Activated T-cell treated with anti-CD3 and anti-CD28 coated beads for 48 hours (primary cell): Measurements from ENCODE around the gene LIN54.
"Not testable (repeated sequence)": the region's sequence is repeated elsewhere in the genome, so short reads cannot be mapped to it uniquely, and the experiment has no call there.

Experiments
- DNase-seq: peaks from one replicate; pipeline ENCODE4 v3.0.0-alpha.2; 2020; ENCODE audit warnings: low read depth

Gene LIN54

GRCh38 chr4:82939414-82939813, 71.2 kb downstream of the LIN54 start:
- DNase-seq = no peak

- DNase-seq = no peak
Observed at GRCh38 chr4:82934441-82934840, 76.2 kb downstream of the LIN54 start.

DNA sequence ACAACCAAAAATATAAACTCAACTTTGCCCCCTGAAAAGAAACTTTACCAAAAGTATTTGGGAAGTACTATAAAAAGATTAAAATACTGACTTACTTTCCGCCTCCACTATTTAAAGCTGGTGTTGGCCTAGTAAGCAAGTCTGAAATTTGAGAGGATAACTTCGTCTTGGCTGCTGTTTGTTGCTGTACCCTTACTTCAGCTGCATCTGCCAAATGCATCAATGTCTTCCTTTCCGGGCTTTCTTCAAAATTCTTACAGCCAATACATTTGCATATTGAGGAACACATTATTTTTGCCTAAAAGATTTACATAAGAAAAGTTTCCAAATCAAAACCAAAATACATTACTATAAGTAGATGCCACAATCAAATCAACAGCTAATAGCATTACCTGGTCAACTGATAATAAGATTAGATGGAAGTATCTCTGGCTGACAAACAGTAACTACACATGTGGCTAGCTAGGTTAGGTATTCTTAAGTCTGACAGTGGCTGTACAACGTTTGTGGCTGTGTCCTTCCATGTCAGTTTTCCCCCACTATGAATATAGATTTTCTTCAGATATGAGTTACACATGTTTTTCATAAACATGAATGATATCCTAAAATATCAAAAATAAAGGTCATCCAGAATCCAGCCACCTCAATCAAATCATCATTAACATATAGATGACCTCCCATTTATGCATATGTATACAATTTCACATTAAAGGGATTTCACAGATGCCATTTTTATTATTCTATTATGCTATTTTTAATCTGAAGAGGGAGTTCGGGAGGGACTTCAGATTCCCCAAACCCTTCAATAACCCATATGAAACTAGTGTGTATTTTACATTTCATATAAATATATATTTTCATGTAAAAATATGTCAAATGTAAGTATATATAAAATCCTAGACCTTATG, 79.5 kb downstream of the LIN54 start:
- no peak for DNase-seq

GRCh38 chr4:82921795-82922194, 88.8 kb downstream of the LIN54 start:
- DNase-seq = no peak

GRCh38 chr4:82919386-82919785, 91.2 kb downstream of the LIN54 start:
- no peak for DNase-seq

- no peak for DNase-seq
Observed at GRCh38 chr4:82918091-82918490, 92.5 kb downstream of the LIN54 start.

- DNase-seq = not testable (repeated sequence)
Observed at GRCh38 chr4:82913968-82914367, 96.7 kb downstream of the LIN54 start.

DNA sequence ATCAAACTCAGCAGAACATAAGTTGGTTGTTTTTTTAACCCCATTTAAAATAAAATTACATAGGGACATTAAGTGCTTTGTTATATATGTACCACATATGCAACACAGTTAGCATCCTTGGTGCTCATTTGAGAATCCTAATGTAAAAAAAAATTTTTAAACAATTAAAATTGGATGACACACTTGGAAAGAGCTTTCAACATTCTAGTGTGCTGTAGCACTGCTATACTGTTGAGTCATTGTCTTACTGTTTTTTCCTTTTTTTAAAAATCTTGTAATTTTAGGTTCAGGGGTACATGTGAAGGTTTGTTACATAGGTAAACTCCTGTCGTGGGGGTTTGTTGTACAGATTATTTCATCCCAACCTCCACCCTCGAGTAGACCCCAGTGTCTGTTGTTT, 97.3 kb downstream of the LIN54 start:
- DNase-seq = no peak

DNA sequence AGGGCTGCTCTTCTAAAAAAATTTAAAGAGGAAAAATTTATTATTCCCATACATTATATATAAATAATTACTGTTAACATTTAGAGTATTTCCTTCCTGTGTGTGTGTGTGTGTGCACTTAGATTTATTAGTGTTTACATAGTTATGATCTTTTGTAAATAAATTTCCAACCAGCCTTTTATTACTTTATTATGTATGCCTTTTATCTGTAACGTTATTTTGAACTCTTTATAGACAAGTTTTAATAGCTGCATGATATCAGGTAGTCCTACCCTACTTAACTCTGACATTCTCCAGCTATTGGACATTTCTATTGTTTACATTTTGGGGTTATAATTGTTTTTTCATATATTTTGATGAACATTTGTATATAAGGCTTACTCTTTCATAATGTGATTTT, 101.3 kb downstream of the LIN54 start:
- DNase-seq = no peak

DNA sequence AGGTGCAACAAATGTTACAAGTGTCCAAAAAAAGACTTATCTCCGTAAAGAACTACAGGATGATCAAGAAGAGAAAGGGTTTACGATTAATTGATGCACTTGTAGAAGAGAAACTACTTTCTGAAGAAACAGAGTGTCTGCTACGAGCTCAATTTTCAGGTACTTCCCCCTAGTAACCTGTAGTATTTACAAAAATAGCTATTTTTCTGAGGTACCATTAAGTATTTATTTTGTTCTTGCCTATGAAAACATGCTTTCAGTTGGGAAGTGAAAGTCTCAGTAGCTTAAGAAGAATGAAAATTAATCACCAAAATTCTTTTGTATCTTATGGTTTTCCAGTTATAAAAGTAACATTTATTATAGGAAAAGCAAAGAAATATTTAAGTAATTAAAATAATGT, 104.2 kb downstream of the LIN54 start:
- no peak for DNase-seq

GRCh38 chr4:82905205-82905604, 105.4 kb downstream of the LIN54 start:
- no peak for DNase-seq

- no peak for DNase-seq
Observed at GRCh38 chr4:82903737-82904136, 106.9 kb downstream of the LIN54 start.

DNA sequence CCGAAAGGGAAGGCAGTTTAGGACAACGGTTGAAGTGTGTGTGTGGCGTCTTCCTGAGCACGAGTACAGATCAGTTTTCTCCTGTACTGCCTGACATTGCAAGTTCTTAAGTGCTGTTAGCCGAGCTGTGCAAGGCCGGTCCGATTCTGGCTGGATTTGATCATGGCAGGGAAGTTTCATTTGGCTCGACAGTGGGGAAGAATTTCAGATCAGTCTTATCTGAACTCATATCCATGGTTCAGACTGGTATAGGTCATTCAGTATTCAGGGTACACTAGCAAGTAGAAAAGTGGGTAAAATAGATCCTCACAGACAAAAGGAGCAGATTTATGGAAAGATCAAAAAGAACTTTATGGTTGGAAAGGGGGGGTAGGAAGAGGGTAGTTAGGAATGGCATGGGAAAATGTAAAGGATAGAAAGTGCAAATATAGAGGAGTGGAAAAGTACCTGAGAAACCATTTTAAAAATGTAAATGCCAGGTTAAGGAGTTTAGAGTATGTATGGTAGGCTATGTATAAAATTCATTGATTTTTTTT, 109.4 kb downstream of the LIN54 start:
- DNase-seq = no peak

DNA sequence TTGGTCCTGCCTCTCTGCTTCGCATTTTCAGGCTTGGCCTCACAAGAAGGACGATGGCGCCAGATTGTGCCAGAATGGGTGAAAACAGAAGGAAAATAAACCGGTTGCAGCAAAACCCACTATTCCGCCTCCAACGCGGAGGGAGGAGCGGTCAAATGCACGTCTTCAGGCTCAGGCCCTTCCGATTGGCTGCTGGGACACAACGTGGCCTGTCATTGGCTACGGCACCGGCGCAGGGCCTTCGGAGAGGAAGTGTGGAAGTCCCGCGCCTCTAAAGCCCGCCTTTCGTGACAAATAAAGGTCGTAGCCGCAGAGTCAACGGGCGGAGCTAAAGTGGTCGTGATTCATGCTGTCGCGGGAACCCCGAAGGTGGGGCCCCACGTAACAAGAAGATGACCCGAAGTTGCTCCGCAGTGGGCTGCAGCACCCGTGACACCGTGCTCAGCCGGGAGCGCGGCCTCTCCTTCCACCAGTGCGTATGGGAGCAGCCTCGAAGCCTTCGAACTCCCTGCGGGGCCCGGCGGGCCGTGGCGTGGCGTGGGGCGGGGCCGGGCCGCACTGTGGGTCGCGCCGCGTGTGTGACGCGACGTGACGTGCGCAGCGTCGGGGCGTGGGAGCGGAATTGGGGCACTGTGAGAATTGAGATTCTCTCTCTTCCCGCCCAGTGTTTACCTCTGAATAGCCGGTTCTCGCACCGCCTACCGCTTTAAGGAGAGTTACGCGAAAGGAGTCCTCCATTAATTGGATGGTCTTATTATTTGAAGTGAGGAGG, 110.0 kb downstream of the LIN54 start, which contains the start of gene THAP9:
TSS of gene THAP9 (plus strand) at position 325 of the 772 bp plus-strand sequence. CDS start at position 393, 68 bp downstream.
- peak; percentile 94 for DNase-seq

GRCh38 chr4:82900066-82900410, 110.6 kb downstream of the LIN54 start:
- no peak for DNase-seq

DNA sequence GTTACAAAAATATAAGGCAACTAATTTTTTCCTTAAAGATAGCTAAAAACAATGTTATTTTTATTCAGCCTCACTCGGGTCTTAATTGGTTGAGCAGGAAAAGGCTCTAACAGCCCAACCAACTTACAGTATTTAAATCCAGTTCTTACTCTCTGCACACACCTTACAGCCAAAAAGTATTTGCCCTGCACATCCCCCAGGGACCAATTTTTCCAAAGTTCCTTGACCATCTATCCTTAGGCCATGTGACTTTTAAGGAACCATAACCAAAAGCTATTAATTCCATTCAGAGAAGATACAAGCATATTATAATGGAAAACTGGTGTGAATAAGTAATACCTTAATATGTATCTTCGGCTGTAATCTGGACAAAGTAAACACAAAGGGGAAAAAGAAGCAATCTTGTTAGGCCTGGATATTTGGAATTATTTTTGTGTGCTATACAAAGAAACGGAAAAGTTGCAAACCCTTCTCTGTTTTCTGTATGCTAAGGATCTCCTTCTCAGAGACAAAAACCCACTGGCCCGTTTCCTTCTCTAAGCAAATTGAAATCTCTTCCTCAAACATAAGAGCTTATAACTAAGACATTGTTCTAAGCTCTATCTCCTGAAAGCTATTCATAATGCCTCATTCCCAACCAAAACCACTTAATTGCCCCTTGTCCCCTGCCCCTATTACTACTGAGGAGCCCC, 111.1 kb downstream of the LIN54 start:
- no peak for DNase-seq

DNA sequence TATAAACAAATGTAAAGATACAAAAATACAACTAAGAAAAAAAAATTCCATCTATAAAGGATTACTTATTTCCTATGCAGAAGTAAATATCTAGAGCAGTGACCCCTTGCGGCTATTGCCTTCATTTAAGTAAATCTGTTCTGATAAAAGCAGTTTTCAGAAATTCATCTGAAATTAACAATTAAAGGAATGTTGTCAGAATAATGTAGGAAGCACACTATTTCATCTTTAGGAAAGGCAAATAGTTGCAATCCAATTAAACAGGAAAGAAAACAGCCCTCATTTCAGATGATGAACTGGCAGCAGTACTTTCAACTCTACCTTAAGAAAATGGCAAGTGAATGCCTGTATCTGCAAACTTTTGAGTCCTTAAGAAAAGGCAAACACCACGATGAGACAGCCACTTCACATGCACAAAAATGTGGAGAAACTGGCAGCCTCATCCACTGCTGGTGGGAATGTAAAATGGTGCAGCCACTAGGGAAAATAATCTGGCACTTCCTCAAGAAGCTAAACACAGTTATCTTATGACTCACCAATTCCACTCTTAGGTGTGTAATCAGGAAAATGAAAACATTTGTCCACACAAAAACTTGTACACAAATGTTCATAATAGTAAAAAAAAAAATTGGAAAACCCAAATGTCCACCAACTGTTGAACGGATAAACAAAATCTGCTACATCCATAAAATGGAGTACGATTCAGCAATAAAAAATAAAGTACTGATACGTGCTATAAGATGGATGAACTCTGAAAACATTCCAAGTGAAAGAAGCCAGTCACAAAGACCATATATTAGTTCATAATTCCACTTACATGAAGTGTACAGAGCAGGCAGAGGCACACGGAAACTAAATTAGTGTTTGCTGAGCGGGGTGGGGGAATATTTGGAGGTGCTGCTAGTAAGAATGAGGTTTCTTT, 112.0 kb downstream of the LIN54 start:
- DNase-seq = no peak

DNA sequence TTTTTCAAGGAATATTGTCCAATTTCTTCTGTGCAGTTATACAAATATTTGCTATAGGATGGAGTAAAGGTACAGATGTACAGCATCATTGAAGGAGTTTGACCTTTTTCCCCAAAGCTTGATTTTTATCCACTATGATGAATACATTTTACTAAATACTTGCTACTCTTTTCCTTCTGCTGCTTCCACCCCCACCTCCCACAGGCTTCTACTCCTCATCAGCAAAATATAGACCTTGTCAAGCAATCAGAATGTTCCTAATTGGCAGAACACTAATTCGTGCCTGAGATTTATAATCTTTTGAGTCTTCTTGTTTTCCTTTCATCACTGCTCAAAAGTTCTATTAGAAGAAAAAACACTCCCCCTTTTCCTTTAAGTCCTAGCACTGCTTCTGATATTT, 113.9 kb downstream of the LIN54 start:
- no peak for DNase-seq

DNA sequence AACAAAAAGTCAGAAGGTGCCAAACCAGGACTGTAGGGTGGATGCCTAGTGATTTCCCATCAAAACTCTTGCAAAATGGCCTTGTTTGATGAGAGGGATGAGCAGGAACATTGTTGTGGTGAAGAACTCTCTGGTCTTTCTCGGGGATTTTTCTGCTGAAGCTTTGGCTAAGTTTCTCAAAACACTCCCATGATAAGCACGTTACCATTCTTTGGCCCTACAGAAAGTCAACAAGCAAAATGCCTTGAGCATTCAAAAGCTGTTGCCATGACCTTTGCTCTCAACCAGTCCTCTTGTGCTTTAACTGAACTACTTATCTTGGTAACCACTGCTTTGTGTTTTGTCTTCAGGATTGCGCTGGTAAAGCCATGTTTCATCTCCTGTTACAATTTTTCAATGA, 116.7 kb downstream of the LIN54 start:
- DNase-seq = no peak

DNA sequence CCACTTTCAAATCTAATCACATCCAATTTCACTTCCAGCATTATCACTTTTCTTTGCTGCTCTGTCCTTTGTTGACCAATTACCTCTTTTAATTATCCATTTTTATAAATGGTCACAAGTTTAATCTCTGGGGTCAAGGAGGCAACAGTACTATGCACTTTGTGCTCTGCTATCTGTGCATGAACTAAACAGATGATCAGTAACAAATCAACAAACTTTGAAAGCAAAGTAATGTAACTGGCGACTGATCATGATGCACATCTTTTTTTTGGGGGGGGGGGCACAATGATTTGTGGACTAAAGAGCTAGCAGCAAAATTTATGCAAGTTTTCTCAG, 118.2 kb downstream of the LIN54 start:
- DNase-seq = no peak

DNA sequence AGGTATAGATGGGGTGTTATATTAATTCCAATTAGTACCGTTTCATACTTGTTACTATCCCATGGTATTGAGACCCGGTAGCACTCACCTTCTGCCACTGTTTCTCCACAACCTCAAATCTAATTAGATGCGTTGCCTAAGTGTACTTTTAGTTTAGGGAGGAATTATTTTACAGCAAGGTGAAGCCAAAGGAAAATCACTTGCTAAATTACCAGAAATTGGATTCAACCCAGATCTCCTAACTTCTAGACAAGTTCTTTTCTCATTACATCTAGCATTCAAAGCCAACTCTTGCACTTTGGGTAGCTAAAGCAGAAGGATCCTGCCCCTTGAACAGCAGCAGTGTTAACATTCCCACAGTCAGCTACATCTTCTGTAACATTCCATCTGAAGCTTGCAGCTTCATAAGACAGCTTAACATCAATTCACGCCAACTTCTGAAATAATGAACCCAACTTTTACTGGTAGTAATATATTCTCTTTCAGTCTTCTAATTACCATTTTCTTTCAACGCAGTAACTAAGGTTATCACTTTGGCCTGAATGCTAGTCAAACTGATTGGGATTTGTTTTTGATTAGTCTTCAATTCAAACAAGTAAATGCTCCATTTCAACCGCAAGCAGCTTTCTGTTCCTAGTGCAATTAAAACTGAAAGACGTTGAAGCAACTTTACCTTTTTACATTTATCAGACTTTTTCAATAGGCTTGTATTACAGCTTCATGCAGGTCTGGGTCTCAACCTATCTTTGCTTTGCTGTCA, 118.7 kb downstream of the LIN54 start:
- DNase-seq = no peak
